CD14-positive monocyte (primary cell): ENCODE results near the gene ST7L. TPM values are rescaled to one million over a fixed set of nuclear protein-coding genes. Genes with fewer than 3 reads are reported as not detected.

Experiments used
- DNase-seq, 3 donors: peaks; one replicate each; pipeline ENCODE4 v3.0.0-alpha.2; 2011 to 2022
- H2AFZ ChIP-seq: 2 replicates; pipeline ENCODE4 v1.6.0; 2012; ENCODE audit warnings: mild to moderate bottlenecking, low read depth, low read length, inconsistent platforms; ENCODE audit not compliant: insufficient read depth, poor library complexity, severe bottlenecking
- H3K27ac ChIP-seq, 2 donors: 1 replicate in 1 of 2; 2 replicates in 1 of 2; pipeline ENCODE4 v1.5.1; 2012 to 2013; ENCODE audit warnings: low read length in 2 of 2, control low read depth in 1 of 2, inconsistent platforms in 1 of 2, low read depth in 1 of 2, mild to moderate bottlenecking in 1 of 2
- H3K27me3 ChIP-seq, 2 donors: one replicate each; pipeline versions ENCODE4 v1.6.0 to v1.6.1; 2011 to 2013; ENCODE audit warnings: low read length in 2 of 2; ENCODE audit not compliant: control insufficient read depth in 2 of 2, insufficient read depth in 2 of 2
- H3K36me3 ChIP-seq, 2 donors: replicated peaks in 1 of 2; 1 replicate in 1 of 2; 2 replicates in 1 of 2; pipeline versions ENCODE4 v1.5.1 to v1.6.1; 2012 to 2013; ENCODE audit warnings: low read length in 2 of 2, control low read depth in 1 of 2, inconsistent platforms in 1 of 2, mild to moderate bottlenecking in 1 of 2; ENCODE audit not compliant: insufficient read depth in 2 of 2, control insufficient read depth in 1 of 2
- H3K4me1 ChIP-seq, 2 donors: 1 replicate in 1 of 2; 2 replicates in 1 of 2; pipeline versions ENCODE4 v1.5.1 to v1.6.1; 2012 to 2013; ENCODE audit warnings: low read length in 2 of 2, control low read depth in 1 of 2, inconsistent platforms in 1 of 2, mild to moderate bottlenecking in 1 of 2, moderate library complexity in 1 of 2; ENCODE audit not compliant: insufficient read depth in 2 of 2, control insufficient read depth in 1 of 2
- H3K4me2 ChIP-seq: replicated peaks from 2 replicates; pipeline ENCODE3; 2012; ENCODE audit warnings: low read length, moderate library complexity, mild to moderate bottlenecking; ENCODE audit not compliant: poor library complexity, severe bottlenecking; ENCODE audit errors: extremely low read depth
- H3K4me3 ChIP-seq, 3 experiments: fragments of 200-600 bp in 1 of 3; sonication (generic) in 1 of 3; replicated peaks in 1 of 3; 1 replicate in 2 of 3; 2 replicates in 1 of 3; pipeline ENCODE4 v1.5.1; 2011 to 2013; ENCODE audit warnings: low read length in 3 of 3, mild to moderate bottlenecking in 3 of 3, control low read depth in 2 of 3, low read depth in 2 of 3, inconsistent platforms in 1 of 3, moderate library complexity in 1 of 3
- H3K79me2 ChIP-seq: 2 replicates; pipeline ENCODE4 v1.6.0; 2012; ENCODE audit warnings: mild to moderate bottlenecking, control low read depth, inconsistent platforms, low read length, moderate library complexity; ENCODE audit not compliant: insufficient read depth
- H3K9ac ChIP-seq: 2 replicates; pipeline ENCODE4 v1.6.0; 2017; ENCODE audit warnings: low read length, mild to moderate bottlenecking; ENCODE audit not compliant: insufficient read depth, poor library complexity, severe bottlenecking
- H3K9me3 ChIP-seq, 2 donors: replicated peaks in 1 of 2; 1 replicate in 1 of 2; 2 replicates in 1 of 2; pipeline versions ENCODE4 v1.5.1 to v1.6.1; 2012 to 2013; ENCODE audit warnings: low read length in 2 of 2, control low read depth in 1 of 2; ENCODE audit not compliant: control insufficient read depth in 1 of 2, insufficient read depth in 1 of 2
- H4K20me1 ChIP-seq: 2 replicates; pipeline ENCODE4 v1.6.0; 2012; ENCODE audit warnings: mild to moderate bottlenecking, low read length, control low read depth, moderate library complexity; ENCODE audit not compliant: insufficient read depth
- H3K27ac Mint-ChIP-seq, 7 donors: one replicate each; pipeline ENCODE4 v1.8.0; 2020; ENCODE audit warnings: mild to moderate bottlenecking in 7 of 7, mixed read lengths in 7 of 7, moderate library complexity in 6 of 7, inconsistent platforms in 2 of 7
- H3K27me3 Mint-ChIP-seq, 3 donors: one replicate each; pipeline ENCODE4 v1.8.0; 2021 to 2022; ENCODE audit warnings: low read depth in 3 of 3, mild to moderate bottlenecking in 3 of 3, mixed read lengths in 3 of 3, moderate library complexity in 3 of 3, inconsistent platforms in 1 of 3
- H3K36me3 Mint-ChIP-seq, 2 donors: one replicate each; pipeline ENCODE4 v1.8.0; 2020; ENCODE audit warnings: mixed read lengths in 2 of 2, inconsistent platforms in 1 of 2, mild to moderate bottlenecking in 1 of 2
- H3K4me1 Mint-ChIP-seq: one replicate; pipeline ENCODE4 v1.8.0; 2020; ENCODE audit warnings: mild to moderate bottlenecking, mixed read lengths
- H3K4me3 Mint-ChIP-seq, 2 donors: one replicate each; pipeline ENCODE4 v1.8.0; 2020; ENCODE audit warnings: mild to moderate bottlenecking in 2 of 2, mixed read lengths in 2 of 2, moderate library complexity in 1 of 2
- H3K9me3 Mint-ChIP-seq, 7 donors: one replicate each; pipeline ENCODE4 v1.8.0; 2020 to 2022; ENCODE audit warnings: mixed read lengths in 7 of 7, mild to moderate bottlenecking in 6 of 7, moderate library complexity in 6 of 7, inconsistent platforms in 2 of 7
- WGBS: methylation state at CpG from one replicate; pipeline ENCODE4 v1.1.5; 2013; ENCODE audit warnings: missing lambda C conversion rate; ENCODE audit not compliant: insufficient coverage; 5-methylcytosine and 5-hydroxymethylcytosine counted together
- intact Hi-C, 2 donors: fragments of 100-400 bp; cut with micrococcal nuclease; formaldehyde crosslinking; loops; one replicate each; pipeline versions ENCODE4 v1.15.0 to v1.15.1; 2023
- polyA plus RNA-seq, 3 donors: library from polyadenylated mRNA; depleted of rRNA in 1 of 3; unstranded in 2 of 3; stranded (reverse) in 1 of 3; fragments of 300-500 nt in 2 of 3; fragments of >200 nt in 1 of 3; fragmentation: Illumina TruSeq in 2 of 3; gene quantifications; 1 replicate in 2 of 3; 2 replicates in 1 of 3; pipeline ENCODE4 v1.2.3, GENCODE V29; 2012 to 2021
- TF ChIP-seq, protein P1 (sequence below): fragments of 200-600 bp; IDR thresholded peaks from one replicate; pipeline ENCODE4 v1.8.0; 2022; ENCODE audit warnings: antibody characterized with exemption, mild to moderate bottlenecking

Gene ST7L
- polyA plus RNA-seq, 3 donors: 5.4 to 10.0 (median 6.1) TPM

GRCh38 chr1:112542206-112542973 is 76.6 kb downstream of the ST7L start:
- no peak for DNase-seq
- TF ChIP-seq, protein P1, sequence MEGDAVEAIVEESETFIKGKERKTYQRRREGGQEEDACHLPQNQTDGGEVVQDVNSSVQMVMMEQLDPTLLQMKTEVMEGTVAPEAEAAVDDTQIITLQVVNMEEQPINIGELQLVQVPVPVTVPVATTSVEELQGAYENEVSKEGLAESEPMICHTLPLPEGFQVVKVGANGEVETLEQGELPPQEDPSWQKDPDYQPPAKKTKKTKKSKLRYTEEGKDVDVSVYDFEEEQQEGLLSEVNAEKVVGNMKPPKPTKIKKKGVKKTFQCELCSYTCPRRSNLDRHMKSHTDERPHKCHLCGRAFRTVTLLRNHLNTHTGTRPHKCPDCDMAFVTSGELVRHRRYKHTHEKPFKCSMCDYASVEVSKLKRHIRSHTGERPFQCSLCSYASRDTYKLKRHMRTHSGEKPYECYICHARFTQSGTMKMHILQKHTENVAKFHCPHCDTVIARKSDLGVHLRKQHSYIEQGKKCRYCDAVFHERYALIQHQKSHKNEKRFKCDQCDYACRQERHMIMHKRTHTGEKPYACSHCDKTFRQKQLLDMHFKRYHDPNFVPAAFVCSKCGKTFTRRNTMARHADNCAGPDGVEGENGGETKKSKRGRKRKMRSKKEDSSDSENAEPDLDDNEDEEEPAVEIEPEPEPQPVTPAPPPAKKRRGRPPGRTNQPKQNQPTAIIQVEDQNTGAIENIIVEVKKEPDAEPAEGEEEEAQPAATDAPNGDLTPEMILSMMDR: no peak
- Histone ChIP-seq H3K27ac (no peak overlapping the region), H2AFZ (no peak overlapping the region), H3K27me3 (no peaks in the 10 kb centered on the region), H3K4me3 (no peak overlapping the region), H3K9me3 (no peaks in the 10 kb centered on the region), H3K79me2 (no peaks in the 10 kb centered on the region), H4K20me1 (no peaks in the 10 kb centered on the region), H3K4me2 (no peak overlapping the region), H3K4me1 (no peaks in the 10 kb centered on the region), H3K36me3 (peaks cover 10 to 26% of the 10 kb centered on the region in 2 donors), H3K9ac (no peak overlapping the region)
- intact Hi-C loops: no loop called here
- peaks cover 19 to 46% of the 10 kb centered on the region in 2 donors for H3K36me3 Mint-ChIP-seq
- H3K27ac Mint-ChIP-seq: no peak overlapping the region
- H3K4me3 Mint-ChIP-seq: no peak overlapping the region
- H3K27me3 Mint-ChIP-seq: no peaks in the 10 kb centered on the region
- no peaks in the 10 kb centered on the region for H3K9me3 Mint-ChIP-seq
- peaks cover 3% of the 10 kb centered on the region for H3K4me1 Mint-ChIP-seq
- 94% methylated on average over 7 of the region's 9 CpGs for WGBS

- Mint-ChIP-seq H3K27me3 (peaks cover 0 to 2% (median 0%) of the 10 kb centered on the region in 3 donors), H3K36me3 (peaks cover 19 to 54% of the 10 kb centered on the region in 2 donors), H3K27ac (no peak overlapping the region), H3K9me3 (no peaks in the 10 kb centered on the region), H3K4me1 (peaks cover 3% of the 10 kb centered on the region), H3K4me3 (no peak overlapping the region)
- Histone ChIP-seq H3K79me2 (no peaks in the 10 kb centered on the region), H3K27me3 (no peaks in the 10 kb centered on the region), H3K9ac (no peak overlapping the region), H4K20me1 (no peaks in the 10 kb centered on the region), H3K9me3 (no peaks in the 10 kb centered on the region), H2AFZ (no peak overlapping the region), H3K4me2 (no peak overlapping the region), H3K36me3 (peaks cover 10 to 26% of the 10 kb centered on the region in 2 donors), H3K4me3 (no peak overlapping the region), H3K27ac (no peak overlapping the region), H3K4me1 (no peaks in the 10 kb centered on the region)
- TF ChIP-seq, protein P1: no peak
- intact Hi-C loops: no loop called here
- DNase-seq: no peak
- no CpG with 5 or more reads among the region's 1 CpG for WGBS
Observed at GRCh38 chr1:112541299-112541698, 77.6 kb downstream of the ST7L start.
